NCI-H460 (cell line): ENCODE results near the gene SHROOM3. TPM values are rescaled to one million over a fixed set of nuclear protein-coding genes. Genes with fewer than 3 reads are reported as not detected.

ENCODE experiments used
- DNase-seq: peaks from one replicate; pipeline ENCODE4 v3.0.0-alpha.2; 2016; ENCODE audit warnings: low read depth; ENCODE audit errors: extremely low read depth
- total RNA-seq: library from RNA; depleted of rRNA; stranded (reverse); fragments of >200 nt; shearing (Covaris generic); gene quantifications from 2 replicates; pipeline ENCODE4 v1.2.3, GENCODE V29; 2014

SHROOM3 gene
- total RNA-seq, 1 experiment from 2014 or later = 0.40 TPM

GRCh38 chr4:76489686-76490161 lies 54.7 kb downstream of the SHROOM3 start:
- DNase-seq = no peak

- no peak for DNase-seq
Measured at GRCh38 chr4:76492055-76492454, 57.0 kb downstream of the SHROOM3 start.

GRCh38 chr4:76494243-76494642 lies 59.2 kb downstream of the SHROOM3 start:
- no peak for DNase-seq

GRCh38 chr4:76494871-76495590 lies 60.0 kb downstream of the SHROOM3 start:
- no peak for DNase-seq

GRCh38 chr4:76498550-76498949 lies 63.5 kb downstream of the SHROOM3 start:
- DNase-seq = no peak

GRCh38 chr4:76499461-76499860 lies 64.4 kb downstream of the SHROOM3 start:
- no peak for DNase-seq

GRCh38 chr4:76502886-76503285 lies 67.9 kb downstream of the SHROOM3 start:
- no peak for DNase-seq

- DNase-seq = peak; percentile 54
Measured at GRCh38 chr4:76504613-76505465, 69.8 kb downstream of the SHROOM3 start.

- DNase-seq = no peak
Measured at GRCh38 chr4:76511947-76512346, 76.9 kb downstream of the SHROOM3 start.

- DNase-seq = no peak
Measured at GRCh38 chr4:76513482-76513881, 78.5 kb downstream of the SHROOM3 start.

- DNase-seq = no peak
Measured at GRCh38 chr4:76514087-76514486, 79.1 kb downstream of the SHROOM3 start.

GRCh38 chr4:76515975-76516843 lies 81.2 kb downstream of the SHROOM3 start:
- DNase-seq = no peak

GRCh38 chr4:76518241-76518640 lies 83.2 kb downstream of the SHROOM3 start:
- no peak for DNase-seq

GRCh38 chr4:76523593-76523992 lies 88.6 kb downstream of the SHROOM3 start:
- DNase-seq = no peak

GRCh38 chr4:76525751-76526150 lies 90.7 kb downstream of the SHROOM3 start:
- DNase-seq = no peak

- no peak for DNase-seq
Measured at GRCh38 chr4:76526585-76526990, 91.6 kb downstream of the SHROOM3 start.

GRCh38 chr4:76527666-76528065 lies 92.6 kb downstream of the SHROOM3 start:
- no peak for DNase-seq

GRCh38 chr4:76531597-76531996 lies 96.6 kb downstream of the SHROOM3 start:
- no peak for DNase-seq

GRCh38 chr4:76532805-76533204 lies 97.8 kb downstream of the SHROOM3 start:
- no peak for DNase-seq

GRCh38 chr4:76533314-76533713 lies 98.3 kb downstream of the SHROOM3 start:
- DNase-seq = no peak
